ENCODE measurements around the gene ATP6V1G2. TPM values are rescaled to one million over a fixed set of nuclear protein-coding genes. Genes with fewer than 3 reads are reported as not detected.

The ATP6V1G2 gene
- total and polyA plus RNA-seq, 2 of the 4 experiments (the other 2 are of a cell fraction) = 1.4 to 6.5 TPM

GRCh38 chr6:31533455-31533841 lies 13.0 kb downstream of the ATP6V1G2 start:
- no peaks in the 10 kb centered on the region for H3K4me1 ChIP-seq (ENCODE audit: control insufficient read depth, insufficient read depth, low read length)
- CTCF ChIA-PET = no interaction called here
- TSS peak; percentile 45 for BruUV-seq (replicated peaks)
- no peak overlapping the region for H2BK20ac ChIP-seq (ENCODE audit: low read depth, low read length)
- no peak overlapping the region for H4K8ac ChIP-seq (ENCODE audit: low read depth in 2 of 2, low read length in 2 of 2)
- no peak overlapping the region for H3K27ac ChIP-seq (ENCODE audit: insufficient read depth, low read length)
- H2AK9ac ChIP-seq (replicated peaks; ENCODE audit: low read depth, low read length, poor library complexity) = no peak overlapping the region
- 0 out of 2 replicates have a peak, but pooled peaks cover 5% of the 10 kb centered on the region for H3K9me1 ChIP-seq (ENCODE audit: insufficient read depth, low read length)
- TF ChIP-seq MAZ (IDR thresholded peaks at IDR 0.05; ENCODE audit: borderline replicate concordance, low read depth, low read length) (no peak), RAD21 (IDR thresholded peaks at IDR 0.05; ENCODE audit: low read length) (no peak), CEBPB (IDR thresholded peaks at IDR 0.05; ENCODE audit: low read depth, low read length) (no peak), BHLHE40 (IDR thresholded peaks at IDR 0.05; ENCODE audit: low read depth, low read length) (no peak), POLR2A (IDR thresholded peaks at IDR 0.05; ENCODE audit: low read depth, low read length) (no peak), RFX5 (IDR thresholded peaks at IDR 0.05; ENCODE audit: low read depth, low read length) (no peak), USF2 (IDR thresholded peaks at IDR 0.05; ENCODE audit: low read depth, low read length) (no peak), CTCF (conservative IDR thresholded peaks at IDR 0.05; ENCODE audit: low read depth, low read length) (no peak), MXI1 (IDR thresholded peaks at IDR 0.05; ENCODE audit: borderline replicate concordance, low read depth, low read length) (no peak), ELK1 (IDR thresholded peaks at IDR 0.05; ENCODE audit: borderline replicate concordance, low read depth, low read length) (no peak), FOS (IDR thresholded peaks at IDR 0.05; ENCODE audit: low read depth, low read length) (no peak), CHD1 (IDR thresholded peaks at IDR 0.05; ENCODE audit: low read depth, low read length) (no peak), MAFK (IDR thresholded peaks at IDR 0.05; ENCODE audit: low read depth, low read length) (no peak), NFE2L2 (IDR thresholded peaks at IDR 0.05; ENCODE audit: low read depth, low read length) (no peak)
- no peak overlapping the region for H3K18ac ChIP-seq (ENCODE audit: low read depth, low read length)
- DNase-seq = no peak
- POLR2A ChIA-PET (ENCODE audit: unreplicated experiment) = no interaction called here
- no peak overlapping the region for H2BK15ac ChIP-seq (ENCODE audit: low read depth, low read length)
- H3K23ac ChIP-seq (ENCODE audit: low read depth, low read length) = no peak overlapping the region
- dilution Hi-C loops (cut with HindIII; ENCODE audit: low sequenced_read_pairs, unreplicated experiment) (no loop called here), intact Hi-C loops (cut with micrococcal nuclease) (no loop called here), in situ Hi-C loops (cut with MboI; ENCODE audit: low sequenced_read_pairs) (no loop called here)
- peaks cover 88% of the 10 kb centered on the region for H4K20me1 ChIP-seq (ENCODE audit: insufficient read depth, low read length)
- H2AFZ ChIP-seq (replicated peaks; ENCODE audit: low read length, poor library complexity) = no peak overlapping the region
- H2AK5ac ChIP-seq (ENCODE audit: low read depth, low read length) = no peak overlapping the region
- H3K79me1 ChIP-seq (ENCODE audit: low read depth in 1 of 2, low read length in 2 of 2) = peaks cover 39 to 71% of the 10 kb centered on the region in 2 experiments
- H3K14ac ChIP-seq (replicated peaks; ENCODE audit: low read depth, low read length) = no peak overlapping the region
- H4K5ac ChIP-seq (ENCODE audit: low read depth, low read length) = no peak overlapping the region
- no peak overlapping the region for H2BK5ac ChIP-seq (ENCODE audit: low read depth, low read length, poor library complexity, severe bottlenecking)
- no peak overlapping the region for H3K9ac ChIP-seq (ENCODE audit: low read depth, low read length)
- no peak overlapping the region for H3K4me3 ChIP-seq (ENCODE audit: insufficient read depth, low read depth, low read length)
- no peak overlapping the region for H3K4me2 ChIP-seq (ENCODE audit: low read depth, low read length)
- WGBS, 2 experiments (ENCODE audit: extremely low coverage in 2 of 2, insufficient read length in 1 of 2) = no CpG with 5 or more reads among the region's 1 CpG
- no peak for ATAC-seq (ENCODE audit: low read depth)
- H3K56ac ChIP-seq (ENCODE audit: extremely low read depth, insufficient read depth, low read length) = no peak overlapping the region
- H4K91ac ChIP-seq (ENCODE audit: insufficient read depth, low read depth, low read length) = no peak overlapping the region
- H3K36me3 ChIP-seq (ENCODE audit: control insufficient read depth, insufficient read depth, low read length) = peaks cover 76% of the 10 kb centered on the region
- H3K9me3 ChIP-seq (ENCODE audit: control insufficient read depth, insufficient read depth, low read length) = no peaks in the 10 kb centered on the region
- no peak overlapping the region for H3K4ac ChIP-seq (ENCODE audit: low read depth, low read length)
- H3K27me3 ChIP-seq (ENCODE audit: control insufficient read depth, insufficient read depth, low read length) = no peaks in the 10 kb centered on the region
- no peak overlapping the region for H2BK120ac ChIP-seq (ENCODE audit: low read depth, low read length)
